GM15510 (cell line): ENCODE results near the gene C4A.
"Not testable (repeated sequence)": the region's sequence is repeated elsewhere in the genome, so short reads cannot be mapped to it uniquely, and the experiment has no call there.

Experiments used
- POLR2A ChIP-seq: IDR thresholded peaks from 3 replicates; pipeline ENCODE4 v1.6.1; 2011; ENCODE audit warnings: borderline replicate concordance; ENCODE audit not compliant: insufficient read length; ENCODE audit errors: extremely low read depth

The C4A gene

DNA sequence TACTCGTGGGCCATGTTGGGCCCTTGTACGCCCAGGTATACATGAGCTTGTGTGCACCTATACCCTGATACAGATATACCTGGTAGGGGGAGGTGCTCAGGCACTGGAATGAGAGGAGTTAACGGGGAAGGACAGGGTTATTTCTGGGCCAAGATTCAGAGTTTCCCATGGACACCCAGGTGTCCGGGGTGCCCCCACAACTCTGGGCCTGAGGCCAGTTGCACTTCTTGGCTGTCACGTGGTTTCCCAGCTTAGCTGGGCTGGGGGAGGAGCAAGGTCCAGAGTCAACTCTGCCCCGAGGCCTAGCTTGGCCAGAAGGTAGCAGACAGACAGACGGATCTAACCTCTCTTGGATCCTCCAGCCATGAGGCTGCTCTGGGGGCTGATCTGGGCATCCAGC lies at the start of gene C4A:
Gene C4A, plus strand, starts transcription at position 314 of the 400 bp plus-strand sequence. Its CDS starts 51 bp downstream, at position 365.
- not testable (repeated sequence) for TF ChIP-seq POLR2A

GRCh38 chr6:31933537-31933936 lies 48.3 kb upstream of the C4A start:
- TF ChIP-seq POLR2A: no peak

- no peak for TF ChIP-seq POLR2A
Observed at GRCh38 chr6:31935021-31935420, 46.8 kb upstream of the C4A start.

GRCh38 chr6:31935823-31936222 lies 46.0 kb upstream of the C4A start:
- TF ChIP-seq POLR2A: no peak

- no peak for TF ChIP-seq POLR2A
Observed at GRCh38 chr6:31940256-31940664, 41.6 kb upstream of the C4A start.

DNA sequence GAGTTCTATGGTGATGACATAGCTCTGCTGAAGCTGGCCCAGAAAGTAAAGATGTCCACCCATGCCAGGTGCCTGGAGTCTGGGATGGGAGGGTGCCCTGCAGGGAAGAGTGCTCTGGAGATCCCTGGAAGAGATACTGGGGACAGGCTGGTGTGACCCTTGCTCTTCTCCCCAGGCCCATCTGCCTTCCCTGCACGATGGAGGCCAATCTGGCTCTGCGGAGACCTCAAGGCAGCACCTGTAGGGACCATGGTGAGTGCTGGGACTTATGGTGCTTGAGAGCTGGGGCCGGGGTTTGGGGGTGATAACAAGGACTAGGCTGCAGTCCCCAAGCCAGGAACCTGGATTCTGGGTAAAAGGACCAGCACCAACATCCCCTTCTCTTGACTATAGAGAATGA lies 38.1 kb upstream of the C4A start:
- no peak for TF ChIP-seq POLR2A

DNA sequence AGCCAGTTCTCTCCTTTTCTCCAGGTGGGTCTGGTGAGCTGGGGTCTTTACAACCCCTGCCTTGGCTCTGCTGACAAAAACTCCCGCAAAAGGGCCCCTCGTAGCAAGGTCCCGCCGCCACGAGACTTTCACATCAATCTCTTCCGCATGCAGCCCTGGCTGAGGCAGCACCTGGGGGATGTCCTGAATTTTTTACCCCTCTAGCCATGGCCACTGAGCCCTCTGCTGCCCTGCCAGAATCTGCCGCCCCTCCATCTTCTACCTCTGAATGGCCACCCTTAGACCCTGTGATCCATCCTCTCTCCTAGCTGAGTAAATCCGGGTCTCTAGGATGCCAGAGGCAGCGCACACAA lies 36.7 kb upstream of the C4A start:
- no peak for TF ChIP-seq POLR2A

DNA sequence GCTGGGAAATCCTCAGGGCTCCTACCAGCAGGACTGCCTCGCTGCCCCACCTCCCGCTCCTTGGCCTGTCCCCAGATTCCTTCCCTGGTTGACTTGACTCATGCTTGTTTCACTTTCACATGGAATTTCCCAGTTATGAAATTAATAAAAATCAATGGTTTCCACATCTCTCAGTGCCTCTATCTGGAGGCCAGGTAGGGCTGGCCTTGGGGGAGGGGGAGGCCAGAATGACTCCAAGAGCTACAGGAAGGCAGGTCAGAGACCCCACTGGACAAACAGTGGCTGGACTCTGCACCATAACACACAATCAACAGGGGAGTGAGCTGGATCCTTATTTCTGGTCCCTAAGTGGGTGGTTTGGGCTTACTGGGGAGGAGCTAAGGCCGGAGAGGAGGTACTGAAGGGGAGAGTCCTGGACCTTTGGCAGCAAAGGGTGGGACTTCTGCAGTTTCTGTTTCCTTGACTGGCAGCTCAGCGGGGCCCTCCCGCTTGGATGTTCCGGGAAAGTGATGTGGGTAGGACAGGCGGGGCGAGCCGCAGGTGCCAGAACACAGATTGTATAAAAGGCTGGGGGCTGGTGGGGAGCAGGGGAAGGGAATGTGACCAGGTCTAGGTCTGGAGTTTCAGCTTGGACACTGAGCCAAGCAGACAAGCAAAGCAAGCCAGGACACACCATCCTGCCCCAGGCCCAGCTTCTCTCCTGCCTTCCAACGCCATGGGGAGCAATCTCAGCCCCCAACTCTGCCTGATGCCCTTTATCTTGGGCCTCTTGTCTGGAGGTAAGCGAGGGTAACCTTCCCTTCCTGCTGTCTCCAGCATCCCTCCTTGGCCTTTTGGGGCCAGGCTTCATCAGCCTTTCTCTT lies 36.1 kb upstream of the C4A start, which contains the start of gene CFB:
Gene CFB, plus strand, starts transcription at position 589 of the 863 bp plus-strand sequence. Its CDS starts 127 bp downstream, at position 716.
- TF ChIP-seq POLR2A: no peak

GRCh38 chr6:31946370-31946885 lies 35.4 kb upstream of the C4A start:
- no peak for TF ChIP-seq POLR2A

GRCh38 chr6:31947070-31947675 lies 34.7 kb upstream of the C4A start:
- TF ChIP-seq POLR2A: no peak

GRCh38 chr6:31947864-31948263 lies 34.0 kb upstream of the C4A start:
- TF ChIP-seq POLR2A: no peak

GRCh38 chr6:31948306-31948705 lies 33.6 kb upstream of the C4A start:
- no peak for TF ChIP-seq POLR2A

DNA sequence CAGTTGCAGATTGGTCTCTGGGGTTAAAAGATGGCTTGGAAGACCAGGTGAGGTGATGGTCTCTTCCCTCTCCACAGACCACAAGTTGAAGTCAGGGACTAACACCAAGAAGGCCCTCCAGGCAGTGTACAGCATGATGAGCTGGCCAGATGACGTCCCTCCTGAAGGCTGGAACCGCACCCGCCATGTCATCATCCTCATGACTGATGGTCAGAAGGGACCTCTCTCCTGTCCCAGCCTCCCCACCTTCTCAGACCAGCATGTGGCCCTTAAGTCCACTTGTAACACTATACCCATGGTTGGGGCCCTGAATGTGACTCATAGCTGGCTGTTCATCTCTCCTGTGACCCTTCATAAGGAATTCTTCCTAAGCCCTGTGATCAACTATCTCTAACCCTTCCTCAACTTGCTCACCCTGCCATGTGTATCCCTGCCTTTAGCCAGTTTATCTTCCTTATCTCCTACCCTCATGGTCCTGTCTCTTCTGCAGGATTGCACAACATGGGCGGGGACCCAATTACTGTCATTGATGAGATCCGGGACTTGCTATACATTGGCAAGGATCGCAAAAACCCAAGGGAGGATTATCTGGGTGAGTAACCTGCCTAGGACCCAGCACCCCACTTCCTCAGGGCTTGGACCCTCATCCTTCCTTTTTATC lies 33.0 kb upstream of the C4A start:
- TF ChIP-seq POLR2A: no peak

- TF ChIP-seq POLR2A: no peak
Observed at GRCh38 chr6:31949926-31950548, 31.8 kb upstream of the C4A start.
